Glomerular visceral epithelial cell (primary cell): ENCODE results near the gene PRXL2B.

Experiments used
- DNase-seq: peaks from one replicate; pipeline ENCODE4 v3.0.0-alpha.2; 2016; ENCODE audit errors: extremely low spot score

The PRXL2B gene

DNA sequence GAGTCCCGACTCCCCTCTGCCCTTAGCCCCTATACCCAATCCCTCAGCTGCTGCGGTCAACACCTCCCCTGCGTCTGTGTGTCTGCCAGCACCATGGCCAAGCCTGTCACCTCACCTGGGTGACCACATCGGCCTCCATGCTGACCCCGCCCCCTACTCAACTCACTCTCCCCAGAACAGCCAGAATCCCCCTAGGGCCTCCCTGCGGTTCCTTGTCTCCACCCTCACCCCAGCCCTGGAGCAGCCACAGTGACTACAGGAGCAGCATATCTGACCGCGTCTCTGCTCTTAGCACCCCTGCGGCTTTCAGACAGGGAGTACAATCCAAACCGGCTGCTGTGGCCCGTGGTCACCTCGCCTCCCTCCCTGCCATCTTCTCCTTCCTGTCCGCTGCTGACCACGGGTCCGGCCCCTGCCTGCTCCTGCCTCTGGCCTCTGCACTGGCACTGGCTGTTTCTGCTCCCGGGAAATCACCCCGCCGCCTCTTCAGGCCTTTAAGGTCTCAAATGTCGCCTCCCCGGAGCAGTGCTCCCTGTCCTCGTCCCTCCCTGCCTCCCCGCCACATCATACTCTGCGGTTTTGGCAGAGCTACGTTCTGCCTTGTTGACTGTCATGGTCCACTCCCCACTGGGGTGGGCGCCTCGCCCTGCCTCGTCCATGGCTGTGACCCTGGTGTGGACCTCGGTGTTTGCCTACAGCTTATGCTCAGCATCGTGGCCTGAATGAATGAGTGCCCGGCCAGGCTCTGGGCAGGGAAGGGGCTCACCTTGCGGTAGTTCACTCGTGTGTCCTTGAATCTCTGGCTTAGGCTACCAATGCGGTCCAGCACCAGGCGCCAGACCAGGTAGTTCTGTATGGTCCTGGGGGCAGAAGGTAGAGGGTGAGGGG, 11.1 kb downstream of the PRXL2B start:
- DNase-seq = no peak

DNA sequence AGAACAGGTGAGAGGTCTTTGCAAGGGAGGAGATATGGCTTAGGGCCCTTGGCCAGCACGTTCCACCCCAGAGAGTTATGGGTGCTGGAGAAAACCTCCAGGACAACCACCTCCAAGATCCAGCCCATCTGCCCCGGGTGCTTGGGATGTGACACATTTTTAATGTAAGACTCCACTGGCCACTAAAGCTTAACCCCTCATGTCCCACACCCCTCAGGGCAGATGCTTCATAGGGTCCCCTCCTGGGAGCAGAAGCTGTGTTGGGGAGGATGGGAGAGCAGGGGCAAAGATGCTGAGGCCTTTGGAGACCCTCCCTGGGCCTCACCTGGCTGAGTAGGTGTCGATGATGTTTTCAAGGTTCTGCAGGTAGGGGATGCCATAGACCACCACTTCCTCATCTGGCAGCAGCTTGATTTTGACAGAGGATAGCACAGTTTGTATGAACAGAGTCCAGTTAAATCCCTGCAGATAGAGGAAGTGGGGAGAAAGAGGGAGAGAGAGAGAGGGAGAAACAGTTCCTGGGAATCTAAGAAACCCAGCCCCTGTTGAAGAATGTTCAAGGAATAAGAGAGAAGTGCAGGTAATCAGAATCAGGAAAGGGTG, 11.9 kb downstream of the PRXL2B start:
- no peak for DNase-seq

DNA sequence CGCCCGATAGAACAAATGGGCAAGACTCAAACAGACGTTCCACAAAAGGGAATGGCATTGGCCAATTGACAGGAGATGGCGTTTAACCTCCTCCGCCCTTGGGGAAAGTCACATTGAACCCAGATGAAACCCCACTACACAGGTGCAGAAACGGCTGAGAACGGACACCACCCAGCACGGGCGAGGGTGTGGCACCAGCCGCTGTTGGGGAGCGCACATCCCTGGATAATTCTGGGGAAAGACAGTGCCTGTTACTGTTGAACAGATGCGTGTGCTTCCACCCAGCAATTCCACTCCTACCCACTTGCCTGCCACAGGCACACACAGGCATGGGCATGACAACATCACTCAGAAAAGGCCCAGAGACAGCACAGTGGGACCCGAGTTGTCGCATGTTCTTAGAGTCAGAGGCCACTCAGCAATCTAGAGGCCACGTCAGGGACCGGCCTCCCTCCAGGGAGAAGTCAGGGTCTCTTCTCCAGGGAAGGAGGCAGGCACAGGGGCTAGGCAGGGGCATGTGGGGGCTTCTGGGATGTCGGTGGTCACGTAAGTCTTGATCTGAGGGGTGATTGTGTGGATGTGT, 15.2 kb downstream of the PRXL2B start:
- no peak for DNase-seq

DNA sequence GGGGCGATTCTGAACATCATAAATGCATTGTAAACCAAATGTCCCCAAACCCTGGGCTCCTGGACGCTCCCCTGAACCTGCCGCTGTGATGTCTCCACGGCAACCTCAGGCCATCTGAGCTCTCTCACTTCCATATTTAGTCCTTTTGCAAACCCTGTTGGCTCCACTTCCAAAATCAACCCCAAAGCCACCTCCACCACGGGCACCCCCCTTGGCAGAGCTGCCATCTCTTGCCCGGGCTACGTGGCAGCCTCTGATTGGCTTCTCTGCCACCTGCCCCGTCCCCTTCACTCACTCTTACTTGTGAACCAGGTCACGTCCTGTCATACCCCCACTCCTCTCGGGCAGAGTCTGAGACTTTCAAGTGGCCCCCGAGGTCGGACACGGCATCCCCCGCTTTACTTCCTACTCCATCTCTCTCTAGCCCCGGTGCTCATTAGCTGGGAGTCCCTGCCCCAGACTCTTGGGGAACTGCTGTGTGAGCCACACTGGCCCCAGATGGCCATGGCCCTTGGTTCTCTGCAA, 15.8 kb downstream of the PRXL2B start:
- no peak for DNase-seq

DNA sequence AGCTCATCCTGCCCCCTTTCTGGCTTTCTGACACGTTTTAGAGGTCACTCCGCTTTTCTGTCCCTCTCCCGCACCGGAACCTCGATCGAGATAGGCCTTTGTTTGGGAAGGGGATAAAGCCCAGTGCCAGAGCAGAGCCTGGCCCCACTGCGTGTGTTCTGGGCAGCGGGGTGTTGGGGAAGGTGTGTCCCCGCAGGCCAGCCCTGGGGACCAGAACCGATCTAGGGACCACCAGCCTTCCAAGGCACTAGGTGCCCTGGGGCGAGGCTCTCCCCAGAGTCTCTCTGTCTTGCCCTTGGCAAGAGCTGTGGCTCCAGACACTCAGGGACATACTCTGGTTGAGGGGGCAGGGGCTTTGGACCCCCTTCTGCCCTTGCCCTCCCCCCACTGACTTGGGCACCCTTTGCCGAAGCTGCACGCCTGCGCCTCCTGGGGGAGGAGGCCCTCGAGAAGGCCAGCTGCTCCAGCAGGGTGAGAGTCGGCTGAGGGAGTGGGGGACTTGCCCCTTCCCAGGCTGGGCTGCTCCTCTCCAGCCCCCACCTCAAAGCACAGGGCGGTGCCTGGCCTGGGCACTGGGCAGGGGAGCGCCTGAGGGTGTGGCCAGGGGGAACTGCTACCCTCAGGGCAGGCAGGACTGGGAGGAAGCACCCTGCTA, 16.4 kb downstream of the PRXL2B start:
- no peak for DNase-seq

DNA sequence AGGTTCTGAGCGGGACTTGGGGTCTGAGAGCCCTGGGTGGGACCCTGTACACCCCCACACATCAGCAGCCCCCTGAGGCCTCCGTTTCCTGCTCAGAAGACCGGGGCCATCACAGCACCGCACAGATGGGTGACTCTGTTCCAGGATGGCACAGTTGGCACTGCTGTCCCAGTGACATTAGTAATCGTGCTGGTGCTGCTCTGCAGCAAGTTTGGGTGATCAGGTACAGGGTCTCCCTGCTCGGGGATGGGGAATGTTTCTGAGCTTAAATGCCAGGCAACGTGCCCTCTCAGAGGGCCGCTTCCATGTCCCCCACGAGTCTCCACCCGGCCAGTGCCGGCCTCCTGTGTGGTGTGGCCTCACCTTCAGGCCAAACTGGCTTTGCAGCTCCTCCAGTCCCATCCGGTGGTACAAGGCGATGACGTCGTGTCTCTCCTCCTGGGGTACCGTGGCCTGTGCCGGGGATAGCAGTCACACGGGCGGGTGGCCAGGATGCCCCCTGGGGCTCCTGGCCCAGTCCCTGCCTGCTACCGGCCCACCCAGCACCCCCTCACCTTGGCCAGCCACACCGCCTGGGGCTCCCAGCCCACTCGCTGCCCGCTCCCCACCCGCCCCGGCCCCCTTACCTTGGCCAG, 17.1 kb downstream of the PRXL2B start:
- no peak for DNase-seq

DNA sequence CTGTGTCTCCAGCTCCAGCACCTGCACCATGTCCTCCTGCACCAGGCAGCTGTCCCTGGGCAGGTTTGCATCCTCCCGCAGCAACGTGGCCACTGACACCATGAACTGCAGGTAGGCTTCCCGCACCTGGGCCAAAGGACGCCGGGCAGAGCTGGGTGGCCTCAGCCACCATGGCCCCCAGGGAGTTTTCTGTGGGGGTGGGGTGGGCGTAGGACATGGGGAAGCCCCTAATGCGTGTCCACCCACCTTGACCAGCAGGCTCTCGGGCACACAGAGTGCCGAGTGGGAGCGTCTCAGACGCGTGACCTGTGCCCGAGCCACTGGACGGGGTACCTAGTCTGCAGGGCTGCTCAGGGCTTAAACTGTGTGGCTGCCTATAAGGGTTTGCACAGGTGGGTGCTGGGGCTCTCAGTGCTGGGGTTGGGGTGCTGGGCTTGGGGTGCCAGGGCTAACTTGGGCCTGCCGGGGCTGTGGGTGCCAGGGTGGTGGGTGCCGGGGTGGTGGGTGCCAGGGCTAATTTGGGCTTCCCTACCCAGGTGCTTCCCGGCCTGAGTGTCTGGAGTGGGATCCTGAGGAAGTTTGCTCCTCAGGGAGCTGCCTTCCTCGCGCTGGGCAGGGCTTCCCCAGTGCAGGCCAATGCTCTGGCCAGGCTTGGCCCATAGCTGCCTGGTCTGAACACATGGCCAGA, 17.7 kb downstream of the PRXL2B start:
- DNase-seq = no peak

DNA sequence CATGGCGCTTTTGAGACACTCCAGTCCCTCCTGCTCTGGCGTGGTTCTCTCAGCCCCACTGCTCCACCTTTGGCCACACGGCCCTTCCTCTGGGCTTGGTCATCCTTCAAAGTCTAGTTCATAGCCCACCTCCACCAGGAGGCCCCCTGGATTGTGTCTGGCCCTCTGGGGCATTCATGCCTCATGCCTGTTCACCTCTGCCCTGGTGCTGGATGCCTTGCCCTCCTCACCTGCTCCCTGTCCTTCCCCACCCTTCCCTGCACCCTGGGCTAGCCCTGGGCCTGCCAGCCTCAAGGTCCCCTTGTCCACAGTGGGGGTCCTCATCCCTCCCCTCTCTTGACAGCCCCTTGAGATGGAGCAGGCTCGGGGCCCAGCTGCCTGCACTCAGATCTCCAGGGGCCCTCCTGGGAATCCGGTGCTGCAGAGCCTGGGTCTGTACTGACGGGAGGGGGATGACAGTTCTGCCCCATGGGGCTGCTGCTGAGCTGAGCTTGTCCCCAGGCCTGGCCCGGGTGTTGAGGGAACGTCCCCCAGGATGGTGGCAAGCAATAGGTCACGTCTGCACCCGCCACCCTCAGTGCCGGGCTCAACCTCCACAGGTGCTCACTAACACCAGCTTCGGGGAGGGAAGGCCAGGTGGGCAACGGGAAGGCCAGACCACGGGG, 18.4 kb downstream of the PRXL2B start:
- no peak for DNase-seq

DNA sequence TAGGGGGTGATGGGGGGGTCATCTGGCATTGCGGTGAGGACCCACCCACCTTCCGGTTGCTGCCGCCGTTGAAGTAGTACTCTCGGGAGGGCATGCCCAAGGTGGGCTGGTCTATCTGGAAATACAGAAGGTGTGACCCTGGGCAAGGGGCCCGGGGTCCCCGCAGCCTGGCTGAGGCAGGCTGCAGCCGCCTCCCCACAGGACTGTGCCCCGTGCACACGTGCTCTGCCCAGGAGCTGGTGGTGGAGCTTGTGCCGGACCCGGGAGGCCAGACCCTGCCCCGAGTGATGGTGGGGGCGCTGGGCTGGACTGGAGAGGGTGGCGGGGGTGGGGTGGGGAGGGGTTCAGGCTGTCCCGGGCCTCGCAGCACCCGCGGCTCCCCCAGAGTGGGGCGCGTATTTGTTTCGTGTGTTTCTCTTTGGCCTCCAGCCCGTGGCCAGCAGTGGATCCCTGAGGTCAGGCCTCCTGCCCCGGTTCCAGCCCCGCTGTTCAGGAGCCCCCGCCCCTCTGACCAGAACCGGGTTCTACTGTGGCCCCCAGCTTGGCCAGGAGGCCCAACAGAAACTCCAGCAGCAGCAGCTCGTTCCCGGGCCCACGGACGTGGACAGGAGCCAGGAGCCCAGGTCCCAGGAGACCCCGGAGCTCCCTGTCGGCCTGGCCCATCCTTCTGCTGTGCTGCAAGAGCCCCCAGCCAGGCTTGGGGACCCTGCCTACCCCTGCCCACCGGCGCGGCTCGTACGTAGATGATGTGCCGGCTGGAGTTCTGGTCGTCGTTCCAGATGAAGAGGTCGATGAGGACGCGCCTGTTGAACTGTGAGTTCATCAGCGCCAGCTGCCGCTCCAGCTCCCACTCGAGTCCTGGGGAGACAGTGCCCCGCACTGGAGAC, 19.2 kb downstream of the PRXL2B start:
- no peak for DNase-seq

DNA sequence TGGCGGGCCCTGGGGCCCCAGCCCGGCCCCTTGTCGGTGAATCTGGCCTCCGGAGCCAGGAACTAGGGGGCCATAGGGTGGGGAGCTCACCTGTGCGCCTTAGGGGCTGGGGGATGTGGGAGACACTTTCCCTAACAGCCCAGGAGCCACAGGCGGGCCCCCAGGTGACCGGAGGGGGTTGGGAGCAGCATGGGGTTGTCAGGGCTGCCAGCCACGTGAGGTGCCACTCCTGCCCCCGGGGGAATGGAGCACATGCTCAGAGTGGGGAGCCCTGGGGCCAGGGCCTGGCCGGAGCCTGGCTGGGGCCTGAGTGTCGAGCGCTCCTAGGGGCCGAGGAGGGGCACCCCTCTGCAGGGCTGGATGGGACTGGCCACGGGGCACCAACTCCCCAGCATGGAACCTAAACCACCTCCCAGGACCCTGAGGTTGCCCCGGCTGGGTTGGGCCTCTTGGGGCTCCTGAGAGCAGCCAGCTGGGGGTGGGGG, 19.9 kb downstream of the PRXL2B start:
- DNase-seq = no peak

DNA sequence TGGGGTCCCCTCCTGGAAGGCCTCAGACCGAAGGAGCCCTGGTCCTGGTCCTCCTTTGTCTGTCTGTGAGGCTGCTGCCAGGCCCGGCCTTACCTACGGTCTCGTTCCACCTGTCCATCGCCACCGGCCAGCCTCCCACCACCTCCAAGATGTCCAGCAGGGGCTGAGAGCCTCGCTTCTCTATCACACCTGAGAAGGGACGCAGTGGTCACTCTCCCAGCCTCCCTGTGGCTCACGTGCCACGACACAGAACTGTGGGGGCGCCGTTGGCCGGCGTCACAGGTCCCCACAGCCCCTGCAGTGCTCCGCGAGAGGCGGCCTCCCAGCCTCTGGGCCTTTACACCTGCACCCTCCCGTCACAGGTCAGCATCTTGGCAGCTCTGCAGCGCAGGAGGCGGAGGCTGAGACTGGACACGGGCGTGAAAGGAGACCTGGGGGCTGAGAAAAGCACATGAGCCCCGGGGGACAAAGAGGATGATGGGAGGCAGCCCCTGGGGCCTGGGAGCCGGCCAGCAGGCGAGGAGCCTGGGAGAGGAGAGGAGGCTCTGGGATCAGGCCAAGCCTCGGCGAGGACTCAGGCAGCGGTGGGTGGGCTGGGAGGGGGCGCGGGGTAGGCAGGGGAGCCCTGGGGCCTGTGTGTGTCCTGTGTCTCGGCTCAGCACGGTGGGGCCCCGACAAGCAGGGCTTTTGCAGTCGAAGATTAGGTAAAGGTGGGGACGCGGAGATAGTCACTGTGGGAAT, 20.5 kb downstream of the PRXL2B start:
- DNase-seq = no peak

DNA sequence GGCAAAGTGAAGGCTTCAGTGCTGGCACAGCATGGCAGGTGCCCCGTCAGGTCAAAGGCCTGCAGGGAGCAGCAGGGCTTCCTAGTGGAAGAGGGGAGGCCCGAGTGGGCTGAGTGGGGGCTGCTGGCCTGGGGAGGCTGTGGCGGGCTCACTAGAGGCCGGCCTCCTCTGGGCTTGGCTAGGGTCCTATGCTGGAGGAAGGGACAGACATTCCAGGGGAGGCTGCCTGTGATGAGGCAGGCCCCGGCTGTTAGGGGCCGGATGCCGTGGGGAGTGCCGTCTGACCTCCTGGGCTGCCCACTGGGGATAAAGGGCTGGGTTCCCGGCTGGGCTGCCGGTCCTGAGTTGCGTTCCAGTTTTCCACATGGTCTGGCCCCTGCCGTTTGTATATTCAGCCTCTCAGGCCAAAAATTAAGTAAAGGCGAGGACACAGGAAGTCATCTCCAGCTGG, 21.1 kb downstream of the PRXL2B start:
- no peak for DNase-seq

DNA sequence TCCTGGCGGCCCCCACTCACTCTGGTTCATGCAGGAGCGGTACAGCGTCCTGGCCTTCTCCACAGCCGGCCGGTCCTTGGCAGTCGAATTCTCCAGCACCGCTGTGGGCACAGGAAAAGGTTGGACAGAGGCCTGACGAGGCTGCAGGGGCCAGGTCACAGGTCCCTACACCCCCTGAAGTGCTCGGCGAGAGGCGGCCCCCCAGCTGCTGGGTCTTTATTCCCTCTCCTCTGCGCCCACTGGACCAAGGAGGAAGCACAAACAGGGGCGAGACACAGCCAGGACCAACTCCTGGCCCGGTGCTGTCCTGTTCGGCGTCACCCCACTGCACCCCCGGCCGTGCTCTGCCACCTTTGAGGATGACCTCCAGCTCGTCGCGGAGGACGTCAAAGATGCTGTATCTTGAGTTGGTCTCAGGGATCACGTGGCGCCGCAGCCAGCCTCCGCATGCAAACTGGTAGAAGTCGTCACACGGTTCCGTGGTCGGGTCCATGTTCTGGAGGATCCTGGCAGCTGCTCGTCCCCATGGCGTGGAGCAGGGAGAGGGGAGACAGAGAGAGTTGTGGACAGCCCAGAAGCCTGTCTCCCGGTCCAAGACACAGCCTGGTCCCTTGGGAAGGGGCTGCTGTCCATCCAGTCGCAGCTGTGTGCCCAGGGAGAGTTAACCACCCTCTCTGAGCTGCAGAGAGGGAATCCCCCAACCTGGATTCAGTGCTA, 22.9 kb downstream of the PRXL2B start:
- DNase-seq = no peak

DNA sequence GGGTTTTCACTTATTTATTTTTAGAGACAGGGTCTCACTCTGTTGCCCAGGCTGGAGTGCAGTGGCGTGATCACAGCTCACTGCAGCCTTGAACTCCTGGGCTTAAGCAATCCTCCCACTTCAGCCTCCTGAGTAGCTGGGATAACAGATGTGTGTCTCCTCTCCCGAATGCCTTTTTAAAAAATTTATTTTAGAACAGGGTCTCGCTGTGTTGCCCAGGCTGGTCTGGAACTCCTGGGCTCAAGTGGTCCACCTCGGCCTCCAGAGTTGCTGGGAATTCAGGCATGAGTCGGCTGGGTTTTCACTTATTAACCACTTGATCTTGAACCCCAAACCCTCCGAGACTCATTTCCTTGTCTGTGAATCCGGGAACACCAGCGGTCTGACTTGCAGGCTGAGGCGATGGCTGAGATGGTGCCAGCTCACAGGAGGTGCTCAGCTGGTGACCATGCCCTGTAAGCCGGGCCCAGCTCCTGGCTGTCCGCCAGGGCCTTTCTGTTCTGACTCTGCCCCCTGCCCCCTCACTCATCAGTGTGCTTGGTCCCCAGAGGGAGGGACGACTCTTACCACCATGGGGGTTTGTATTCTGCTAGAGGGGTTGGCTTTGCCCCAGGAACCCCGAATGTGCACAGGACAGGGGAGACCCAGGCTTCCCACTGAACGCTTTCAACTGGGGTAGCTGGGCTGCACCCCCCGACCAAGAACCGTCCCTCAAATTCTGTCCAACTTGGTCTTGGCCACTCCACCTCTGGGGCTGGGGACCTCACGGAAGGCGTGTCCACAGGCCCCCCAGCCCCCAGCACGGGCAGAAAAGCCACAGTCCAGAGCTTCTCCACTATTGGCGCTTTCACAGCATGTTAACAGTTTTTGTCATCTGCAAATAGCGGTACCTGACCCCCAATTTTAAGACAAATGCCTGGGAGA, 23.7 kb downstream of the PRXL2B start:
- DNase-seq = peak; percentile 17

DNA sequence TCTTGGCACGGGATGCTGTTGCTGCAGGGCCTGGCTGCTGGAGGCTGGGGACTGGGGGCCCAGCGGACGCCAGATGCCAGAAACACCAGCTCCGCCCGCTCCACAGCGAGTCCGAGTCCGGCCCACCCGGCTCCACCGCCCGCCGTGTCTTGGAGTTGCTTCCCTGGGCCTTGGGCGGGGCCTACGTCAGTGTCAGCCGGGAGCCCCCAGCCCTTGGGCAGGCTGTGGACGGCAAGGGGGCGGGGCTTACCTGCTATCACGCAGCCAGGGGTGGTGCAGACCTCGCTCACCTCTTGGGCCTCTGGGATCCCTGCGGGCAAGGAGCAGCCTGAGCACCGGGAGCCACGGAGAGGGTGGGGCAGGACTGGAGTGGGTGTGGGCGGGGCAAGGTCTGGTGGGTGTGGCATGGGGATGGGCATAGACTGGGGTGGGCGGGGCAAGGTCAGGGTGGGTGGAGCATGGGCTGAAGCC, 24.5 kb downstream of the PRXL2B start:
- DNase-seq = no peak

DNA sequence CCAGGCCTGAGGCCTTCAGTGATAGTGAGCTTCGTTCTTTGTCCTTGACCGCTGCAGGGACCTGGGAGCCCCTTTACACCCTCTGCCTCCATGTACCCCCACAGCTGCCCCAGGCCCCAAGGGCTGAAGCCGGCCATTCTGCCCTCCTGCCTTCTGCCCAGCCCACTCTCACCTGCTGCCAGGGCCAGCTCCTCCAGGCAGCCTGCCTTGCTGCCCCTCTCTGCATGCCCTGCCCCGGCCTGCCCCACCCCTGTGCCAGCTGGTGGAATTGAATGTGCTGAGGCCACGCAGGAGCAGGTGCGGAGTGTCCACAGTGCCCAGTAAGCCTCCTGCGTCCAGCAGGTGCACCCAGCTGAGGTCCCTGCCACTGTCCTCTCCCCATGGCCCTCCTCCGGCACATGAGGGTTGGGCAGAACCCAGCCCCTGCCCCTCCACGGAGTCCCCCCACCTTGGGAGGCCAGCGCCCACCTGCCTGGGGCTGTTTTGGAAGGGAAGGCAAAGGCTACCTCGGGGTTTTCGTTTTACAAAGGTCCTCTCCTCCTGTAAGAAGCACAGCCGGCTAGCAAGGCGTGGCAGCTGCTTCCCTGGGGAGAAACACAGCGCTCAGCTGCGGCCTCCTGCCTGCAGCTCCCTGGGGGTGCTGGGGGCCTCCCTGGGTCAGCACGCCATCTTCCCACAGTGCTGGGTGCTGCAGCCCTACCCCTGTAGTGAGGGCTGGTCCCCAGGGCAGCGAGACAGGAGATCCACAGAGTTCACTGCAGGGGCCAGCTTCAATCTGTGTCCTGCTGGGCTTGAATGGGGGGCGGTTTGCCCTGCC, 25.3 kb downstream of the PRXL2B start:
- DNase-seq = no peak
